ENCODE results near the gene PRRC2A. TPM values are rescaled to one million over a fixed set of nuclear protein-coding genes. Genes with fewer than 3 reads are reported as not detected.

The PRRC2A gene
- total RNA-seq, 1 donor from 2014 or later: 235 TPM

GRCh38 chr6:31579119-31579505, 41.4 kb upstream of the PRRC2A start:
- H3K9me3 Mint-ChIP-seq: no peaks in the 10 kb centered on the region
- DNase-seq (ENCODE audit: extremely low spot score, unreplicated experiment): no peak
- H3K36me3 Mint-ChIP-seq: no peaks in the 10 kb centered on the region
- peaks cover 36% of the 10 kb centered on the region for H3K27me3 Mint-ChIP-seq
- H3K4me3 Mint-ChIP-seq: no peak overlapping the region
- H3K27ac Mint-ChIP-seq: no peak overlapping the region
- peaks cover 9% of the 10 kb centered on the region for H3K4me1 Mint-ChIP-seq (ENCODE audit: unreplicated experiment)
- no peak for TF ChIP-seq CTCF (conservative IDR thresholded peaks at IDR 0.05)

DNA sequence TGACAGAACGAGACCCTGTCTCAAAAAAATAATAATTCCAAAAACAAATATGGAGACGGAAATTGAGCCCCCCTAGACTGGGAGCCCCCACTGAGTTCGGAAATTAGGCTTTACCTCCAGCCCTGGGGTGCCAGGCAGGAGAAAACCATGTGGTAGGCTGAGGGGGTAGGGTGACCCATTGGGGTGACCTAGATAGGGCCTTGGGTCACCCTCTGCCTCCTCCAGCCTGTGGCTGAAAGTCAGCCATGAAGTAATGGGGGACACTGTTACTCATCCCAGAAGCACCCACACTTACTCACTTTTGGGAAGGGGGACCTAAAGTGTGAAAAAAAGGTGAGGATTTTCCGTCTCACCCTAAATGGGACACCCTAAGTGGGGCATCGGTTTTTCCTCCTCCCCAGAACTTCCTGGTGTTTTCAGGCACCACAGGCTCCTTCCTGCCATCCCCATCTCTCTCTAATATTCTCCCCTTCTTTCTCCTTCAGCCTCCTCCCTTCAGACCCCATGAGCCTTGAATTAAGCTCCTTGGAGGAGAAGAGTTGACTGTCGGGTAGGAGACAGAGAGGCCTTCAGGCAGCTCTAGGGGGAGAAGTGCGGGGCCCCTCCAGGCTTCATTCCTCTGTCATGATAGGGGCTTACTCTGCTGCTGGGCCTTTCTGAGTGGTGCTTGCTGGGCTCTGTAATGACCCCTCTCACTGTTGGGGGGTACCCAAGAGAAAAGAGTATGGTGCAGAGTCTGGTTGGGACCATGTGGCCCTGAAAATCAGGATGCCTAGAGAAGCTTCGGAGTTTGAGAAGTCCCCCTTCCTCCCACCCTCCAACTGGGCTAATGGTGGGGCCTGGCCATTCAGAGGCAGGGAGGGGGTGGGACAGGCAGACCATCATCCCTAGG, 40.7 kb upstream of the PRRC2A start:
- DNase-seq (ENCODE audit: extremely low spot score, unreplicated experiment): no peak
- Mint-ChIP-seq H3K27ac (no peak overlapping the region), H3K36me3 (no peaks in the 10 kb centered on the region), H3K4me1 (ENCODE audit: unreplicated experiment) (peaks cover 9% of the 10 kb centered on the region), H3K9me3 (no peaks in the 10 kb centered on the region), H3K4me3 (peak overlapping the region; percentile 96), H3K27me3 (peaks cover 36% of the 10 kb centered on the region)
- no peak for TF ChIP-seq CTCF (conservative IDR thresholded peaks at IDR 0.05)

GRCh38 chr6:31580438-31580740, 40.1 kb upstream of the PRRC2A start:
- DNase-seq (ENCODE audit: extremely low spot score, unreplicated experiment): no peak
- no peaks in the 10 kb centered on the region for H3K36me3 Mint-ChIP-seq
- no peak for TF ChIP-seq CTCF (conservative IDR thresholded peaks at IDR 0.05)
- H3K27ac Mint-ChIP-seq: no peak overlapping the region
- H3K9me3 Mint-ChIP-seq: no peaks in the 10 kb centered on the region
- peaks cover 9% of the 10 kb centered on the region for H3K4me1 Mint-ChIP-seq (ENCODE audit: unreplicated experiment)
- H3K27me3 Mint-ChIP-seq: peaks cover 35% of the 10 kb centered on the region
- peak overlapping the region; percentile 96 for H3K4me3 Mint-ChIP-seq

DNA sequence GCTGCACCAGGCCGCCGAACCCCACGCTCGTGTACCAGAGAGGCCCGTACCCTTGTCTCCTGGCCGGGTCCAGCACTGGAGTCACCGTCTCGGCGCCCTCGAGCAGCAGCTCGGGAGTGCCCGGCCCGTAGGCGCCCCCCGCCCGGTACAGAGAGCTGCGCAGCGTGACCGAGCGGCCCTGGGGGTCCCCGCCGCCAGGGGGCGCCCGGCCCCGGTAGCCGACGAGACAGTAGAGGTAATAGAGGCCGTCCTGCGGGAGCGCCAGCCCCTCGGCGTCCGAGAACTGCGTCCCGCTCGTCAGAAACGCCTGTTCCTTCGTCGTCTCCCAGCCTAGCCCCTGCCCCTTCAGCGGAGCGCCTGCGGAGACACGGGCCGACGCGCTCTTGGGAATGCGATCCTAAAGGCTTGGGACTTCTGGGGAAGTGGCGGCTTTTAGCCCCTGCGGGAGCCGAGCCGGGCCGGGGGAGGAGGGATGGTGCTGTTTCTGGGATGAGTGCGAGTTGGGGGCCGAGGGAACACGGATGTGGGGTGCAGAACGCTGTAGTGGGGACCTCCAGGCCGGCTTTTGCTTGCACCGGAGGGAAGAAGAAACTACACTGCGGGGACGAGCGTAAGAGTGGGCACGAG, 39.6 kb upstream of the PRRC2A start:
- Mint-ChIP-seq H3K9me3 (no peaks in the 10 kb centered on the region), H3K36me3 (no peaks in the 10 kb centered on the region), H3K27ac (peak overlapping the region; percentile 87), H3K27me3 (peaks cover 35% of the 10 kb centered on the region), H3K4me3 (peak overlapping the region; percentile 96), H3K4me1 (ENCODE audit: unreplicated experiment) (peaks cover 9% of the 10 kb centered on the region)
- TF ChIP-seq CTCF (conservative IDR thresholded peaks at IDR 0.05): peak; percentile 100
- DNase-seq (ENCODE audit: extremely low spot score, unreplicated experiment): peak; percentile 94

- H3K27me3 Mint-ChIP-seq: peaks cover 28% of the 10 kb centered on the region
- no peaks in the 10 kb centered on the region for H3K9me3 Mint-ChIP-seq
- H3K4me1 Mint-ChIP-seq (ENCODE audit: unreplicated experiment): peaks cover 9% of the 10 kb centered on the region
Measured at GRCh38 chr6:31581434-31582229, 38.9 kb upstream of the PRRC2A start.

More at GRCh38 chr6:31581434-31582229, 38.9 kb upstream of the PRRC2A start:
- no peaks in the 10 kb centered on the region for H3K36me3 Mint-ChIP-seq
- H3K27ac Mint-ChIP-seq: peak overlapping the region; percentile 87
- TF ChIP-seq CTCF (conservative IDR thresholded peaks at IDR 0.05): no peak
- no peak for DNase-seq (ENCODE audit: extremely low spot score, unreplicated experiment)
- H3K4me3 Mint-ChIP-seq: peak overlapping the region; percentile 96

Data from type B pancreatic cell (in vitro differentiated cells).